Neural cell (in vitro differentiated cells): Measurements from ENCODE around the gene TNFRSF13B. TPM values are rescaled to one million over a fixed set of nuclear protein-coding genes. Genes with fewer than 3 reads are reported as not detected.

Source experiments
- H2AFZ ChIP-seq: fragments of 200-600, 300-800 bp; sonication (generic), shearing (Covaris generic); 2 replicates; pipeline ENCODE4 v1.6.0; 2014; ENCODE audit warnings: low read depth, mild to moderate bottlenecking, antibody characterized with exemption, low read length, moderate library complexity
- H3F3A ChIP-seq: fragments of 200-600 bp; shearing (Covaris generic); 2 replicates; pipeline ENCODE4 v1.6.1; 2016; ENCODE audit warnings: mild to moderate bottlenecking, moderate library complexity, mixed read lengths, antibody characterized with exemption, low read length; ENCODE audit not compliant: insufficient read depth, poor library complexity, severe bottlenecking
- H3K27ac ChIP-seq: fragments of 200-600, 300-800 bp; sonication (generic), shearing (Covaris generic); 2 replicates; pipeline ENCODE4 v1.5.1; 2014; ENCODE audit warnings: mild to moderate bottlenecking, low read length, moderate library complexity
- H3K27me3 ChIP-seq: fragments of 300-800, 200-600 bp; sonication (generic), shearing (Covaris generic); 2 replicates; pipeline ENCODE4 v1.6.0; 2014; ENCODE audit warnings: mild to moderate bottlenecking, low read depth, low read length, moderate library complexity; ENCODE audit not compliant: insufficient read depth
- H3K36me3 ChIP-seq: fragments of 300-800, 200-600 bp; sonication (generic), shearing (Covaris generic); 2 replicates; pipeline ENCODE4 v1.5.1; 2014; ENCODE audit warnings: mild to moderate bottlenecking, antibody characterized with exemption, low read length, moderate library complexity; ENCODE audit not compliant: insufficient read depth
- H3K4me2 ChIP-seq: fragments of 300-800, 200-600 bp; sonication (generic), shearing (Covaris generic); 2 replicates; pipeline ENCODE4 v1.6.0; 2014; ENCODE audit warnings: mild to moderate bottlenecking, low read length
- H3K4me3 ChIP-seq: fragments of 300-800, 200-600 bp; sonication (generic), shearing (Covaris generic); 2 replicates; pipeline ENCODE4 v1.5.1; 2014; ENCODE audit warnings: mild to moderate bottlenecking, low read length, moderate library complexity
- H3K79me2 ChIP-seq: fragments of 200-600 bp; shearing (Covaris generic); replicated peaks from 2 replicates; pipeline ENCODE4 v1.6.0; 2014; ENCODE audit warnings: mild to moderate bottlenecking, low read length, moderate library complexity; ENCODE audit not compliant: insufficient read depth
- H3K9ac ChIP-seq: fragments of 300-800, 200-600 bp; sonication (generic), shearing (Covaris generic); 2 replicates; pipeline ENCODE4 v1.6.1; 2016; ENCODE audit warnings: mild to moderate bottlenecking, low read length, mixed read lengths
- H3K9me2 ChIP-seq: fragments of 200-600 bp; shearing (Covaris generic); 2 replicates; pipeline ENCODE4 v1.6.1; 2016; ENCODE audit warnings: mild to moderate bottlenecking, low read length, mixed read lengths; ENCODE audit not compliant: insufficient read depth
- H3K9me3 ChIP-seq: fragments of 200-600, 300-800 bp; sonication (generic), shearing (Covaris generic); 2 replicates; pipeline ENCODE4 v1.6.1; 2016; ENCODE audit warnings: mild to moderate bottlenecking, mixed run types, low read length, moderate library complexity, mixed read lengths
- H4K20me1 ChIP-seq: fragments of 200-600 bp; shearing (Covaris generic); 2 replicates; pipeline ENCODE4 v1.6.1; 2016; ENCODE audit warnings: mild to moderate bottlenecking, mixed run types; ENCODE audit not compliant: insufficient read depth
- CTCF ChIP-seq: fragments of 450-650 bp; IDR thresholded peaks from 2 replicates; pipeline ENCODE4 v1.5.1; 2014; ENCODE audit warnings: antibody characterized with exemption, mild to moderate bottlenecking, moderate library complexity; ENCODE audit not compliant: poor library complexity, severe bottlenecking
- EP300 ChIP-seq: fragments of 450-650 bp; conservative IDR thresholded peaks from 2 replicates; pipeline ENCODE4 v1.6.1; 2014; ENCODE audit warnings: antibody characterized with exemption, mild to moderate bottlenecking, moderate library complexity; ENCODE audit not compliant: poor library complexity, severe bottlenecking
- EZH2 ChIP-seq: fragments of 200-600, 300-800 bp; shearing (Covaris generic), sonication (generic); IDR thresholded peaks from 2 replicates; pipeline ENCODE4 v1.6.1; 2014; ENCODE audit warnings: antibody characterized with exemption, low read length, borderline replicate concordance, mild to moderate bottlenecking; ENCODE audit not compliant: insufficient read depth, poor library complexity, severe bottlenecking
- MXI1 ChIP-seq: fragments of 450-650 bp; conservative IDR thresholded peaks from 2 replicates; pipeline ENCODE4 v1.6.1; 2014; ENCODE audit warnings: antibody characterized with exemption, mild to moderate bottlenecking; ENCODE audit not compliant: poor library complexity, severe bottlenecking
- POLR2AphosphoS5 ChIP-seq: IDR thresholded peaks from 2 replicates; pipeline ENCODE4 v1.6.1; 2012
- RAD21 ChIP-seq: fragments of 450-650 bp; conservative IDR thresholded peaks from 2 replicates; pipeline ENCODE4 v1.6.1; 2014; ENCODE audit warnings: antibody characterized with exemption, mild to moderate bottlenecking, moderate library complexity
- REST ChIP-seq: IDR thresholded peaks from 2 replicates; pipeline ENCODE4 v1.6.1; 2012; ENCODE audit warnings: borderline replicate concordance
- SMC3 ChIP-seq: fragments of 450-650 bp; conservative IDR thresholded peaks from 2 replicates; pipeline ENCODE4 v1.6.1; 2014; ENCODE audit warnings: antibody characterized with exemption, mild to moderate bottlenecking, moderate library complexity; ENCODE audit not compliant: poor library complexity
- TAF1 ChIP-seq: IDR thresholded peaks from 2 replicates; pipeline ENCODE4 v1.6.1; 2012; ENCODE audit warnings: low read depth
- polyA plus RNA-seq: library from polyadenylated mRNA; depleted of rRNA; stranded (reverse); fragments of >200 nt; gene quantifications from 2 replicates; pipeline ENCODE4 v1.2.3, GENCODE V29; 2014

The TNFRSF13B gene
- polyA plus RNA-seq, 1 donor from 2014 or later, result not detected

GRCh38 chr17:16930571-16931317, 41.2 kb downstream of the TNFRSF13B start:
- no peaks in the 10 kb centered on the region for H3K27me3 ChIP-seq
- no peak overlapping the region for H2AFZ ChIP-seq
- H3K9me2 ChIP-seq, result no peaks in the 10 kb centered on the region
- no peak overlapping the region for H3K4me2 ChIP-seq
- H3K79me2 ChIP-seq, result no peaks in the 10 kb centered on the region
- no peak overlapping the region for H3K4me3 ChIP-seq
- TF ChIP-seq RAD21, result no peak
- TF ChIP-seq EZH2, result no peak
- TF ChIP-seq POLR2AphosphoS5, result no peak
- no peak for TF ChIP-seq SMC3
- no peak for TF ChIP-seq REST
- TF ChIP-seq TAF1, result no peak
- no peak for TF ChIP-seq CTCF
- TF ChIP-seq EP300, result no peak
- TF ChIP-seq MXI1, result no peak
- H3F3A ChIP-seq, result no peaks in the 10 kb centered on the region
- no peak overlapping the region for H3K9ac ChIP-seq
- no peaks in the 10 kb centered on the region for H3K36me3 ChIP-seq
- no peaks in the 10 kb centered on the region for H4K20me1 ChIP-seq
- no peaks in the 10 kb centered on the region for H3K9me3 ChIP-seq
- H3K27ac ChIP-seq, result no peak overlapping the region

GRCh38 chr17:16929757-16930520, 42.0 kb downstream of the TNFRSF13B start:
- Histone ChIP-seq H3K36me3 (no peaks in the 10 kb centered on the region), H3K79me2 (no peaks in the 10 kb centered on the region), H3K9ac (no peak overlapping the region), H3K27ac (no peak overlapping the region), H3K4me2 (no peak overlapping the region), H3K27me3 (no peaks in the 10 kb centered on the region), H3F3A (no peaks in the 10 kb centered on the region), H4K20me1 (no peaks in the 10 kb centered on the region), H2AFZ (no peak overlapping the region), H3K9me3 (no peaks in the 10 kb centered on the region), H3K4me3 (no peak overlapping the region), H3K9me2 (no peaks in the 10 kb centered on the region)
- TF ChIP-seq MXI1 (no peak), REST (no peak), RAD21 (no peak), TAF1 (no peak), SMC3 (no peak), EZH2 (no peak), CTCF (no peak), EP300 (no peak), POLR2AphosphoS5 (no peak)
